HG03045 (cell line): ENCODE results near the gene ARMH3.
"Not testable (repeated sequence)": the region's sequence is repeated elsewhere in the genome, so short reads cannot be mapped to it uniquely, and the experiment has no call there.

Experiments
- ATAC-seq: cut with Tn5 transposase; IDR thresholded peaks from one replicate; pipeline ENCODE4 v1.9.1; 2021; ENCODE audit warnings: mild to moderate bottlenecking, moderate library complexity; ENCODE audit not compliant: unreplicated experiment

The ARMH3 gene

GRCh38 chr10:102046095-102046494 lies 9.9 kb downstream of the ARMH3 start:
- ATAC-seq = no peak

GRCh38 chr10:102045292-102045691 lies 10.7 kb downstream of the ARMH3 start:
- no peak for ATAC-seq

- ATAC-seq = no peak
These were observed 15.5 kb downstream of the ARMH3 start for GRCh38 chr10:102040305-102041050.

- ATAC-seq = no peak
These were observed 17.6 kb downstream of the ARMH3 start for GRCh38 chr10:102038410-102038809.

GRCh38 chr10:102035807-102036206 lies 20.2 kb downstream of the ARMH3 start:
- ATAC-seq = not testable (repeated sequence)

- ATAC-seq = no peak
These were observed 22.2 kb downstream of the ARMH3 start for GRCh38 chr10:102033787-102034186.

GRCh38 chr10:102027261-102027660 lies 28.7 kb downstream of the ARMH3 start:
- ATAC-seq = no peak

GRCh38 chr10:102024799-102025198 lies 31.2 kb downstream of the ARMH3 start:
- ATAC-seq = no peak

GRCh38 chr10:102020938-102021337 lies 35.0 kb downstream of the ARMH3 start:
- no peak for ATAC-seq

- no peak for ATAC-seq
These were observed 38.7 kb downstream of the ARMH3 start for GRCh38 chr10:102017295-102017694.

- ATAC-seq = no peak
These were observed 39.6 kb downstream of the ARMH3 start for GRCh38 chr10:102016416-102016815.

GRCh38 chr10:102010961-102011360 lies 45.0 kb downstream of the ARMH3 start:
- no peak for ATAC-seq

- no peak for ATAC-seq
These were observed 46.1 kb downstream of the ARMH3 start for GRCh38 chr10:102009801-102010425.

- ATAC-seq = no peak
These were observed 48.2 kb downstream of the ARMH3 start for GRCh38 chr10:102007796-102008195.

GRCh38 chr10:102007031-102007430 lies 48.9 kb downstream of the ARMH3 start:
- ATAC-seq = not testable (repeated sequence)

- ATAC-seq = no peak
These were observed 51.6 kb downstream of the ARMH3 start for GRCh38 chr10:102004376-102004775.

- ATAC-seq = no peak
These were observed 52.4 kb downstream of the ARMH3 start for GRCh38 chr10:102003541-102003940.

- ATAC-seq = peak; percentile 80
These were observed 54.4 kb downstream of the ARMH3 start for GRCh38 chr10:102001435-102002068.

GRCh38 chr10:101997803-101998202 lies 58.2 kb downstream of the ARMH3 start:
- no peak for ATAC-seq

- ATAC-seq = no peak
These were observed 60.4 kb downstream of the ARMH3 start for GRCh38 chr10:101995451-101996063.

- no peak for ATAC-seq
These were observed 62.2 kb downstream of the ARMH3 start for GRCh38 chr10:101993651-101994200.
